Right ventricle myocardium inferior (tissue), 1 donor: Measurements from ENCODE around the gene EYA4. TPM values are rescaled to one million over a fixed set of nuclear protein-coding genes. Genes with fewer than 3 reads are reported as not detected.

Experiments used
- ATAC-seq: fragments of 200-7000 bp; cut with Tn5 transposase; one replicate; pipeline ENCODE4 v1.9.1; 2020; ENCODE audit warnings: mild to moderate bottlenecking, moderate library complexity
- DNase-seq: peaks from one replicate; pipeline ENCODE4 v3.0.0; 2021; ENCODE audit errors: missing footprints
- intact Hi-C: fragments of 100-400 bp; cut with DNase I; formaldehyde crosslinking; loops from one replicate; pipeline ENCODE4 v1.11.0; 2022
- long read RNA-seq: library from polyadenylated mRNA; unstranded; transcript quantifications from one replicate; pipeline ENCODE4 v2.0.0, GENCODE V29; 2021
- total RNA-seq: library from RNA; stranded (reverse); fragmentation: NEBNext Ultra II Directional; extraction: Animal tissue kit (Norgen Biotek cat#: 25700); gene quantifications from one replicate; pipeline ENCODE4 v1.2.1, GENCODE V29; 2021
- donor health status: DM: no; HTN: yes; CAD: no; lungs with severe emphysema.

EYA4 gene, protein sequence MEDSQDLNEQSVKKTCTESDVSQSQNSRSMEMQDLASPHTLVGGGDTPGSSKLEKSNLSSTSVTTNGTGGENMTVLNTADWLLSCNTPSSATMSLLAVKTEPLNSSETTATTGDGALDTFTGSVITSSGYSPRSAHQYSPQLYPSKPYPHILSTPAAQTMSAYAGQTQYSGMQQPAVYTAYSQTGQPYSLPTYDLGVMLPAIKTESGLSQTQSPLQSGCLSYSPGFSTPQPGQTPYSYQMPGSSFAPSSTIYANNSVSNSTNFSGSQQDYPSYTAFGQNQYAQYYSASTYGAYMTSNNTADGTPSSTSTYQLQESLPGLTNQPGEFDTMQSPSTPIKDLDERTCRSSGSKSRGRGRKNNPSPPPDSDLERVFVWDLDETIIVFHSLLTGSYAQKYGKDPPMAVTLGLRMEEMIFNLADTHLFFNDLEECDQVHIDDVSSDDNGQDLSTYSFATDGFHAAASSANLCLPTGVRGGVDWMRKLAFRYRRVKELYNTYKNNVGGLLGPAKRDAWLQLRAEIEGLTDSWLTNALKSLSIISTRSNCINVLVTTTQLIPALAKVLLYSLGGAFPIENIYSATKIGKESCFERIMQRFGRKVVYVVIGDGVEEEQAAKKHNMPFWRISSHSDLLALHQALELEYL
- 19.5 TPM for total RNA-seq
- long read RNA-seq, partial matches to known transcripts: 1 of 2 reads
- long read RNA-seq, other reads (novel, unspliced or antisense): 1 of 2 reads

DNA sequence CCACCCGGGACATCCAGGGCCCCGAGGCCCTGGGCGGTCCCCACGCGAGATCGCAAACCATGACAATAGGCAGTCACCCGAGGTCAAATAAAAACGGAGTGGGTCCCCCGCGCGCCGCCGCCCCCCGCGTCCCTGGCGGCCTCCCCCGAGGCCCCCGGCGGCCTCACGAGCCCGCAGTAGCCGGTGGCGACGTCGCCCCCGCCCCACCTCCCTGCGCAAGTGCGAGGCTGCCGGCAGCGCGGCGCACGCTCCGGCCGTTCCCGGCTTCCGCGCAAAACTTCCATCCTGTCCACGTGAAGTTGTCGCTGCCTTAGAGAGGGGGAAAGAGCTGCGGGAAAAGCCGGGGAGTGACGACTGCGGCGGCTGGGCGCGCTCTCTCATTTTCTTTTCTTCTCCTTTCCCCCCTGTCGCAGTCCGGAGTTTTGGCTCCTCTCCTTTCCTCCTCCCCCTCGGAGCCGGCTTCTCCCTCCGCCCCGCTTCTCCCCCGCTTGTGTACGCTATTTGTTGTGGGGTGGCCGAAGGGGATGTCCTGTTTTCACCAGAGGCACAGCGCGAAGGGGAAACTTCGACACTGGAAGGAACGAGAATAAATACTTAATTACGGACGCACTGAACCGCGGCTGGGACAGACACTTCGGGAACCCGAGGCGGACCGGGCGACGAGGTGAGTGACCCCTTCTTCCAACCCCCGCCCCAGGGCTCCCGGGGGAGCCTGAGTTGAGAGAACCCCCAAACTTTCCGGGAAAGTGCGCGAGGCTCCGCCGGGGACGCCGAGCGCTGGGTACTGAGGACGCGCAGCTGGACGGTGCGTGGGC, at the start of gene EYA4:
EYA4 (plus strand) TSS at position 272 of the 815 bp plus-strand sequence. CDS start 33,424 bp downstream, outside the sequence.
- ATAC-seq (peak; percentile 72), DNase-seq (peak; percentile 71)
- intact Hi-C loops: loop anchor here (5.0 to 10.0 kb wide), 5 partner anchors 54 to 311 kb away; no protein-coding TSS in a partner anchor

DNA sequence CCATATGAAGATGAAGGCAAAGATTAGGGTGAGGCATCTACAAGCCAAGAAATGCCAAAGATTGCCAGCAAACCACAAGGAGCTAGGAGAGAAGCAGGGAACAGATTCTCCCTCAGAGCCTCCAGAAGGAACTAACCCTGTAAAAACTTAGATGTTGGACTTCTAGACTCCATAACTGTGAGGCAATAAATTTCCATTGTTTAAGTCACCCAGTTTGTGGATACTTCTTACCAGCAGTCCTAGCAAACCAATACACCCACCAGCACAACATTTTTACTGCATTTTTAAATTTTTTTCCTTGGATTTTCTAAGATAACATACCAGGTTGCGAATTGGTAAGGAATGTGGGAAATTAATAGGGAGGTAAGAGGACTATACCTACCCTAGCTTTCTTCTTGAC, 47.8 kb upstream of the EYA4 start:
- no peak for ATAC-seq
- intact Hi-C loops: no loop called here
- no peak for DNase-seq

DNA sequence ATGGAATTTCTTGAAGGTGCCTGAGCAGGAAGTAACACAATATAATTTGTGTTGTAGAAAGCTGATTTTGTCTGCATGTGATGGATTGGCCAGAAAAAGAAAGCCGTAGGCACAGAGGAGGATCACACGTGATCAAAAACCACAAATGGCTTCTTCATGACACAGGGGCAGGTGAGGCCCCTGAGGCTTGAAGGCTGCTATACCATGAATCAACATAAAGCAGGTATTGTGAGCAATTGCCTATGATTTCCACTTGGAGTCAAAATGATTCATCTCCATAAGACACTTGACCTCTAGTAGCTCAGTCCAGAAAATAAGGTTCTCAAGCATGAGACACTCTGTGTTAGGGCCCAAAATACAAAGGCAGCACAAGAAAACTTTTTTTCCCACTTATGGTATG, 42.4 kb upstream of the EYA4 start:
- no peak for ATAC-seq
- intact Hi-C loops: no loop called here
- DNase-seq: no peak

DNA sequence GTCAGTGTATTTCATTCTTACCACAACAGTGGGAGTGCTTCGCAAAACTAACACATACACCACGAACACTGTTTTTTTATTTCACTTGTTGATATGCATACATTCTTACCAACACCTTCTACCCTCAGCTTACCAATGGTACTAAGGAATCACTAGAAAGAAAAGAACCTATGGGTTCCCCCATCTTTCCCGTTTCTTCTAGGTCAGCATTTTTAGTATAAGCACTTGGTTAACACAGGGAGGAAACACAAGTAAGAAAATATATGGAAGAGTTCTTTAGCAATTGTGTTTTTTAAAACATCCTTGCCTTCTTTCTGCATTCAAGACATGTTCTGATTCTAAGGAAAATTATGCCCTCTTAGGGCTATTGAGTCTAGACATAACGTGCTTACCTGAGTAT, 39.9 kb upstream of the EYA4 start:
- ATAC-seq: no peak
- intact Hi-C loops: no loop called here
- DNase-seq: no peak

DNA sequence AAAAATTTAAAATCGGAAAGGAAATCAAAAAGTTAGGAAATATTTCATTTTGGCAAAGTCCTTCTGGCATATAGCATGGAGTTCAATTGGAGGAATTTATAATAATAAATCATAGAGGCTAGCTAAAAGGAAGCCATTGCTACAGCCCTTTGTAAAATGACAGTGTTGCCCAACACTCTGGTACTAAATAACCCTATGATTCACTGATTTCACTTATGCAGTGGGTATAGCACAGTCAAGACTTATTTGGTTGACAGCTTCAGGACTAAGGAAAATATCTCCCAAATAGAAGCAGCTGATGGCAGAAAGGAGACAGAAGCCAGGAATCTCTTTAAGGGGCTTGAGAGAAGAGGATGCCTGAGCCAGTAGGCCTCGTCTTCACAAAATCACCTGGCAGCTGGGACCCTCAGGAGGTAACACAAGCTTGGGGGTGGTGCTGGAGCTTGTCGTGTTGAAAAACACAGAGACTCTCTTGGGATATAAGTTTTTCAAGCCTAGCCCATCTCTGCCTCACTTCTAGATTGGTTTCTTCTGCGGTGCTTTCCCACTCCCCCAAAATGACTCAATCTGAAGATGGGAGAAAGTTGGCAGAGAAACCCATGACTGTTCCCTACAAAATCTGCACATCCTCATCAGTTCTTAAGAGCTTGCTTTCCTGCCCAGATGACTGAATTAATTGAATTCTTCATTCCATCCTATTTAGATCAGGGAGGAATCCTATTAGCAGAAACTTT, 38.4 kb upstream of the EYA4 start:
- intact Hi-C loops: no loop called here
- DNase-seq (no peak), ATAC-seq (no peak)

DNA sequence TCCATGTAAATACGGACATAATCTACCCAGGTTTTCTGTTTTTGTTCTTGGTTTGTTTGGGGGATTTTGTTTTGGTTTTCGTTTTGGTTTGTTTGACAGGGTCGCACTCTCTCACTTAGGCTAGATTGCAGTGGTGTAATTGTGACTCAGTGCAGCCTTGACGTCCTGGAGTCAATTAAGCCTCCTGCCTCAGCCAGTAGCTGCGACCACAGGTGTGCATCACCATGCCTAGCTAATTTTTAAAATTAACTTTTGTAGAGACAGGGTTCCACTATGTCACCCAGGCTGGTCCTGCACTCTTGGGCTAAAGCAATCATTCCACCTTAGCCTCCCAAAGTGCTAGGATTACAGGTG, 37.8 kb upstream of the EYA4 start:
- no peak for DNase-seq
- intact Hi-C loops: no loop called here
- ATAC-seq: no peak

DNA sequence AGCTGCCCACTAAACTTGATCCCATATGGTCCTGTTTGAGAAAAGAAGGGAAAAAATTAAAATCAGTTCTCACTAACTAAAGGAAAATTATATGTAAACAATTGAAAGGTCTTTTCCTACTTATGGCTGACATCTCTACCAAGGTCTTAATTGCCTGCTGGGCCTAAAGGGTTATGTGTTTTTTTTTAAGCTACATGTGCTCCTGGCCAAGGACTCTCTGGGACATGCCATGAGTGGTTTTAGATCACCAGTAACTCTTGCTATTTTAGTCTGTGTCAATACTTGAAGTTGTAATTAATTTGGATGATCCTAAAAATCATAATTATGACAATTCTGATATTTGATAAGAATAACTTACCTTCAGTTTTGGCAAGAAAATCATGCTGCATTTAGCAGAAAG, 35.9 kb upstream of the EYA4 start:
- DNase-seq (no peak), ATAC-seq (peak; percentile 59)
- intact Hi-C loops: no loop called here

DNA sequence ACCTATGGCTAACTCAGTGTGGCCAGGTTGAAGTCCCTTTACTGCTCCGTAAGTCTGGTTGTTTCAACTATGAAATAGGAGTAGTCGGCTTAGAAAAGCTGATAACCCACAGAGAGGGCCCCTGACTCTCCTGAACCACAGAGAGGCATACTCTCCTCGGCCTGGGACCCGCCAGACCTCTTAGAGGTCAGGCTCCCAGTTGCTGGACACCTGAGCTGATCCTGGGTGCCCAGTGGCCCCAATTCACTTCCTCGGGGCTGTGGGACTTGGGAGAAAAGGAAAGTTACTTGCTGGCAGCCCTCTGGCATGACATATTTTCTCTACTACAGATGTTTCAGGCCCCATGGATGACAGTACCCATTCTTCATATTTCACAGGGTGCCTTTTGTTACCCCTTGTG, 34.2 kb upstream of the EYA4 start:
- intact Hi-C loops: no loop called here
- no peak for ATAC-seq

DNA sequence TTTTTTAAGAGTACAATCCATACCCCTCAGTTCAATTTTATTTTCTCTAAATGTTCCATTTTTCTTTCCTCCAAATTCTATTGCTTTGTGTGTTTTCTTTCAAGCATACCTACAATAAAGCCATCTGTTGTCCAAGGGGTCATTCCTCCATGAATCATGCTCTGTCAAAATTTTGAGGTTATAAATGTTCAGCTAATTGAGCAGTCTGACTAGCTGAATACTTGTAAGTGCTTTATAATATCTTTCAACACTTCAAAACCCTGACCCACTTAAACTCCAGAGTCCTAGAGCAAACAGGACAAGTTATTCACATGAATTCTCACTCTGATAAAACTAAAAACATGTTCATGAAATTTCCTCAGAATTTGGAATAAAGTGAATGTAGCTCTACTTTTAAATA, 33.4 kb upstream of the EYA4 start:
- intact Hi-C loops: no loop called here
- ATAC-seq (no peak), DNase-seq (no peak)

More for the DNA sequence above, 34.2 kb upstream of the EYA4 start:
- DNase-seq: no peak

DNA sequence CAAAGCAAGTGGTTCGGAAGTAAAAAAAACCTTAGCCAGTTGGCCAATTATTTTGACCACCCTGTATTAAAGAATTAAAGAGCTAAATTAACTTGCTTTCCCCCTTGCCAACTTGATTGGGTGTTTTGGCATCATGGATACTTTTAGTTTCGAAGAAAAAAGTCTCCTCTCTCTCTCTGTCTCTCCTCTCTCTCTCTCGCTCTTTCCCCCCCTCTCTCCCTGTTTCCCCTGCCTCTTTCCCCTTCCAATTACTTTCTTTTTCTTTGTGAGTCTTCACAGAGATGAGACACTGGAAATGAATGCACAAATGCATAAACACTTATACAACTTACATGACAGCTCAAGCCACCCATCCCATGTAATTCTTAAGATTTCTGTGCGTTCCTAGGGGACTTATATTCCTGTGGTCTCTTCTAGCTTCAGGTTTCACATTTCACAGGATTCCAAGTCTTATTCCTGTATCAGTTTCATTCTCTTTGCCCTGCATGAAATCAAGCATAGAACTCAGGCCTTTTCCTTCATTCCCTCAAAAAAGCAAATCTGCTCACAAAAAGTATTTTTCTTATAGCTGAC, 32.9 kb upstream of the EYA4 start:
- intact Hi-C loops: no loop called here
- ATAC-seq (no peak), DNase-seq (no peak)

DNA sequence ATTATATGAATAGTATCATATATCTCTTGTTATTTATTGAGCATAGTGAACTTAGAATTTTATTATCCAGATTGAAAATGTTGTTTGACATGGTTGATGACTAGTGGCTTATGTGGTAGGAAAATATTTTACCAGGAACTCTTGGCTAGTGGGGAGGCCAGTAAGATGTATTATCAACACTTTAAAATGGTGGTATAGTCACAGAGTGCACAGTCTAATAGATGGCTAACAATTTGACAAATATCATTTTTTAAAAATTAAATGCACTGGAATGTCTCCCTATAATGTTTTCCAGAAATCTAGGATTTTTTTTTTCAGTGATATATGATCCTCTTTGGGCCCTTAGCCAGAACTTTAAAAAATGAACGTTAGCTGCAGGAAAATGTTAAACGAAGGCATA, 26.9 kb upstream of the EYA4 start:
- intact Hi-C loops: no loop called here
- DNase-seq: no peak
- ATAC-seq: no peak

DNA sequence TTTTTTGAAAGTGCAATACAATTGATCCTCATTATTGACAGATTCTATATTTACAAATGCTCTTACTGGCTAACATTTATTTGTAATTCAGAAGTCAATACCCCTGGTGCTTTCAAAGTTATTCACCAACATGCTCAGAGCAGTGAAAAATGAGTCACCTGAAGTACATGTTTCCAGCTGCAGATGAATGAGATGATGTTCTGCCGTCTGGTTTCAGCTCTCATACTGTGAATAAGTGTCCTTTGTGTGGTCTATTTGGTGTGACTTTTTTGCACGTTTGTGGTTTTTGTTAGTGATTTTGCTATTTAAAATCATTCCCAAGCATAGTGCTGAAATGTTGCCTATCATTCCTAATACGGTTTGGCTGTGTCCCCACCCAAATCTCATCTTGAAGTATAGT, 22.3 kb upstream of the EYA4 start:
- ATAC-seq (no peak), DNase-seq (no peak)
- intact Hi-C loops: no loop called here

DNA sequence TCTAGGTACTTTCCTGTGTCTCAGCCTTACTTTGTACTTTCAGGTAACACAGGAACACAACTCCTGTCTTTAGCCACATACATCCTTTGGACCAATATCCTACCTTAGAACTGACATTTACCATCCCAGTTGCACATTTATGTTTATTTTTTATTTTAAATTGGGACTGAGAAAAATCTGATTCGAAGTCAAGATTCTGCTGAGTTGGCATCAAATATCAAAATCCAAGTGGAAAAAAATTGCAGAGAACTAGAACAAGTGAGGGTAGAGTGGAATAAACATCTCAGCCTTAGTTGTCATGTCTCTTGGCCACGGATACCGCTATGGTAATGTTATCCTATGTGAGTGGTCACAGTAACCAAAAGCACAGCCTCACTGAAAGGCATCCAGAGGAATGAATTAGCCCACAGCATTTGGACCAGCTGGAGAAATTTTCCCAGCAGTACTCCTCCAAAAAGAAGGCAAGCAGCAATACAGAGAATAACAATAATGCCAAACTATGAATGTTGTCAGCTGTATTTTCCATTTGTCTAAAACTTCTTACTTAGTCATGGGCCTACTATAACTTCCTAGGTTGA, 17.6 kb upstream of the EYA4 start:
- intact Hi-C loops: no loop called here
- no peak for ATAC-seq
- DNase-seq: no peak

DNA sequence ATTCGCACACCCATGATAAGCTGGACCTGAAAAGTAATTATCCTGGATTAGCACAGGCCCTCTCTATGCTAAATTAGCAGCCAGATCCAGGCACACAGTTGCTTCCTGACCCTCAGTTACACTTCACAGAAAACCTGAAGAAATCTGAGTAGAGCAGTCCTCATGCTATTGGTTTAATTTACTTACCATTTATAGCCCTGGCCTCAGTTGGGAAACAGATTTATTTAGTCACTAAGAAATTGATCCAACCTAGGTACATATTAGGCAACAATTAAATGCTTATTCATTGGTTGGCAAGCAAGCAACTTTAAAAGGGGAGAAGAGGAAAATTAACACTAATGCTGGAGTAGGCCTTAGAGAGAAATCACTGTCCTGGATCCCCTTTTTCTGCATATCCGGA, 15.6 kb upstream of the EYA4 start:
- intact Hi-C loops: no loop called here
- ATAC-seq (no peak), DNase-seq (no peak)

DNA sequence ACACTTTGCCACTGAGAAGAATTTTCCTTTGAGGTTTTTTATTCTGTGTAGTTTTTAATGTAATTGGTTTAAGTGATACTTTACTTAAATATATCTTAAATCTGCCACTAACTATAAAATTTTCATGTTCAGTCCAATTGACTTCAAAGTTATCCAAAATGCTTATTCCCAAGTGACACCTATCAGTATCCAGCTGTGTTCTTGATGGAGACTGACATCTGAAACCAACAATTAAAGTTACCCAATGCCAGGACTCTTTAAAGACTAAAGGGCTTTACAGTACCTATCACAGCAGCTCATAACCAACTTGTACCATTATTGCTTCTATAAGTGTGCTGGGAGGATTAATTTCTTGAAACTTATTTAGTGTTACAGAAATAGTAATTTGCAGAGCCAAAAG, 13.8 kb upstream of the EYA4 start:
- intact Hi-C loops: no loop called here
- no peak for ATAC-seq

DNA sequence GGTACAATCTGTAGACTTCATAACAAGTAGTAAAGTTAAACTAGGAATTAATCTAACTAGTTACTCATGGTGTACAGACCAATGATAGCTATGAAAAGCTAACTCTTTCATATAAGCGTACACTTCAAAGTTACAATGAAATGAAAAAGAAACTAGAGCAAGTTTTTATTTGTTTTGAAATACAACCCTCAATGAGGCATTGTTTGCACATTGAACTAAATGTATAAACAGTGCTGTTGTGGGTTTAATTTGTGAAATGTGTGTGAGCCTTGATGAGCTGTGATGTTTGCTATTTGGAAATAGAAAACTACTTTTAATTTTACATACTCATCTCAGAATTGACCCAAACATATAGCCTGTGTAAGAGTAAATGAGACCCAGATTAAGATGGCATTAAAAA, 11.1 kb upstream of the EYA4 start:
- no peak for DNase-seq
- intact Hi-C loops: no loop called here
- no peak for ATAC-seq

More for the DNA sequence above, 13.8 kb upstream of the EYA4 start:
- DNase-seq: no peak

DNA sequence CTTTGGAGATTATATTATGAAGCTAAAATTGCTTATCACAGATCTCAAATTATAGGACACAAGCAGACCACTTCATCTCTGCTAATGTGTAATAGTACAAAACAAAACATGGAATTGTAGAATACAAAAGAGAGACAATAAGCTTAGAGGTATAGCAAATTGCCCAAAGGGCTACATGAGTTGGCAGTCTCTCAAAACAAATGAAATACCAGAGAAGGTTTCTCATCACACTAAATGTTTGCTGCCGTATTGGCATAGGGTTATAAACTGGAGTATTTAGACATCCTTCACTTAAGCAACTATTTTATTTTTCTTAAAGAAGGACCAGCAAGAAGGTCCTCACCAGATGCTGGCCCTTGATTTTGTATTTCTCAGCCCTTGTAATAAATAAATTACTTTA, 5.9 kb upstream of the EYA4 start:
- intact Hi-C loops: no loop called here
- no peak for DNase-seq

DNA sequence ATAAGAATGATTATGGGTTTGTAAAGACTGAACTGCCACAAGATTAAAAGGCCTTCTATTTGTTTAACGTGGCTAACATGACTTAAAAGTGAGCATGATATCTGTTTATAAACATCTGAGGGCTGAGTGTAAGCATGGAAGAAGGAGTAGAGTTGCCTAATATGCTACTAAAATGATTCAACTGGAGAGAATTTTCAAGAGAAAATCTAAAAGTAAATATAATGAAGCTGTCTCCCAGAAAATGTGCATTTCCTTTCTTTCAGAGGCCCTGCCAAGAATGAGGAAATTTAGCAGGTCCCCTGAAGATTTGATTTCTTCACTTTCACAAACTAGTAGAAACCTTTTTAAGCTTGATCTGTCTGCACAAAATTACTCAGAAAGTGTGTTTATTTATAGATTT, 4.2 kb upstream of the EYA4 start:
- intact Hi-C loops: no loop called here
- ATAC-seq (no peak), DNase-seq (no peak)

More for the DNA sequence above, 5.9 kb upstream of the EYA4 start:
- no peak for ATAC-seq
